AG09309 (cell line): ENCODE data around the gene STIM2.
"Not testable (repeated sequence)": the region's sequence is repeated elsewhere in the genome, so short reads cannot be mapped to it uniquely, and the experiment has no call there.

Experiments
- DNase-seq: peaks from one replicate; pipeline ENCODE4 v3.0.0-alpha.2; 2010; ENCODE audit warnings: low read depth
- H3K4me3 ChIP-seq: 2 replicates; pipeline ENCODE4 v1.5.1; 2011; ENCODE audit warnings: mild to moderate bottlenecking, low read depth, low read length, moderate library complexity; ENCODE audit not compliant: control insufficient read depth
- CTCF ChIP-seq: IDR thresholded peaks from 2 replicates; pipeline ENCODE4 v1.5.1; 2011; ENCODE audit warnings: mild to moderate bottlenecking, low read depth, low read length, inconsistent platforms; ENCODE audit not compliant: insufficient read depth, control insufficient read depth; ENCODE audit errors: missing control alignments

STIM2 gene

GRCh38 chr4:26892480-26893150 is 32.0 kb downstream of the STIM2 start:
- no peak for DNase-seq
- H3K4me3 ChIP-seq, result no peak overlapping the region
- no peak for TF ChIP-seq CTCF

- H3K4me3 ChIP-seq, result no peak overlapping the region
- no peak for DNase-seq
- TF ChIP-seq CTCF, result no peak
Observed at GRCh38 chr4:26893491-26893890, 32.9 kb downstream of the STIM2 start.

- not testable (repeated sequence) for DNase-seq, H3K4me3 ChIP-seq
Observed at GRCh38 chr4:26894881-26895280, 34.2 kb downstream of the STIM2 start.

GRCh38 chr4:26896636-26897035 is 36.0 kb downstream of the STIM2 start:
- TF ChIP-seq CTCF, result no peak
- H3K4me3 ChIP-seq, result no peak overlapping the region
- peak; percentile 4 for DNase-seq

- no peak for TF ChIP-seq CTCF
- DNase-seq, result no peak
- no peak overlapping the region for H3K4me3 ChIP-seq
Observed at GRCh38 chr4:26899991-26900390, 39.4 kb downstream of the STIM2 start.

GRCh38 chr4:26900765-26901164 is 40.1 kb downstream of the STIM2 start:
- no peak for DNase-seq
- H3K4me3 ChIP-seq, result no peak overlapping the region
- TF ChIP-seq CTCF, result no peak

GRCh38 chr4:26905172-26905571 is 44.5 kb downstream of the STIM2 start:
- no peak overlapping the region for H3K4me3 ChIP-seq
- DNase-seq, result no peak
- TF ChIP-seq CTCF, result no peak
